DND-41 (cell line): ENCODE results near the gene RBKS.

ENCODE experiments used
- EZH2 ChIP-seq: IDR thresholded peaks from 3 replicates; pipeline ENCODE4 v1.6.1; 2012; ENCODE audit warnings: borderline replicate concordance, low read depth, mild to moderate bottlenecking, moderate library complexity, low read length, inconsistent platforms; ENCODE audit not compliant: severe bottlenecking
- TF ChIP-seq, protein P1 (sequence below): IDR thresholded peaks from 2 replicates; pipeline ENCODE4 v1.5.1; 2012; ENCODE audit warnings: borderline replicate concordance, low read length, moderate library complexity, mild to moderate bottlenecking; ENCODE audit not compliant: poor library complexity, severe bottlenecking; ENCODE audit errors: extremely low read depth

DNA sequence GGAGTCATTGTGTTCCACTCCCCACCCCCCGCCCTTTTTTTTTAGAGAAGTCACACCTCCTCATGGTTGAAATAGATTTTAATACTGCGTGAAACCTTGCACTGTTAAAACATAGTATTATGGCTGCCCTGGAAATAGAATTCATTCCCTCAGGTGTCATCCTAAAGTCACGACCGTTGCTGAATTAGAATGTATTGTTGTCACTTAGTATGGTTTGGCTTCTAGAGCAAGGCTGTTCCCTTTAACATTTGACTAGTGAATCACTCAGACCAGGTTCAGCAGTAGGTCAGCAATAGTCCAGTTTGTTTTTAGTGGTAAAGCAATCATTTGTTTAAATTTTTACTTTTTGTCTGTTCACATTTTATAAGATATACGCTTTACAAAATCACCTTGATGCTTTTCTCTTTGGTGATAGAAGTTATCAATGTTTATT, 1.5 kb upstream of the RBKS start:
- TF ChIP-seq, protein P1, sequence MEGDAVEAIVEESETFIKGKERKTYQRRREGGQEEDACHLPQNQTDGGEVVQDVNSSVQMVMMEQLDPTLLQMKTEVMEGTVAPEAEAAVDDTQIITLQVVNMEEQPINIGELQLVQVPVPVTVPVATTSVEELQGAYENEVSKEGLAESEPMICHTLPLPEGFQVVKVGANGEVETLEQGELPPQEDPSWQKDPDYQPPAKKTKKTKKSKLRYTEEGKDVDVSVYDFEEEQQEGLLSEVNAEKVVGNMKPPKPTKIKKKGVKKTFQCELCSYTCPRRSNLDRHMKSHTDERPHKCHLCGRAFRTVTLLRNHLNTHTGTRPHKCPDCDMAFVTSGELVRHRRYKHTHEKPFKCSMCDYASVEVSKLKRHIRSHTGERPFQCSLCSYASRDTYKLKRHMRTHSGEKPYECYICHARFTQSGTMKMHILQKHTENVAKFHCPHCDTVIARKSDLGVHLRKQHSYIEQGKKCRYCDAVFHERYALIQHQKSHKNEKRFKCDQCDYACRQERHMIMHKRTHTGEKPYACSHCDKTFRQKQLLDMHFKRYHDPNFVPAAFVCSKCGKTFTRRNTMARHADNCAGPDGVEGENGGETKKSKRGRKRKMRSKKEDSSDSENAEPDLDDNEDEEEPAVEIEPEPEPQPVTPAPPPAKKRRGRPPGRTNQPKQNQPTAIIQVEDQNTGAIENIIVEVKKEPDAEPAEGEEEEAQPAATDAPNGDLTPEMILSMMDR, result no peak
- TF ChIP-seq EZH2, result no peak
